Activated CD4-positive, alpha-beta T cell treated with anti-CD3 and anti-CD28 coated beads, Interleukin-2, amount 10 ng/mL, durations not matched to agents 7 days and 5 days (primary cell): ENCODE measurements around the gene MCF2L2. TPM values are rescaled to one million over a fixed set of nuclear protein-coding genes. Genes with fewer than 3 reads are reported as not detected.
A peak's percentile ranks its signal among the peaks of the same experiment; 100 is the strongest.
"Not testable (repeated sequence)": the region's sequence is repeated elsewhere in the genome, so short reads cannot be mapped to it uniquely, and the experiment has no call there.

Source experiments
- CTCF ChIA-PET: fragments of 350-600 bp; sonication (Branson Sonifier 250); formaldehyde crosslinking; loops from one replicate; lab custom pipeline; 2021; ENCODE audit warnings: antibody characterized with exemption; lab: Charles Lee
- POLR2A ChIA-PET: fragments of 350-600 bp; sonication (Branson Sonifier 250); formaldehyde crosslinking; loops from one replicate; lab custom pipeline; 2021; ENCODE audit warnings: antibody characterized with exemption; lab: Charles Lee
- DNase-seq: peaks from one replicate; pipeline ENCODE4 v3.0.0-alpha.2; 2020
- H3K27ac Mint-ChIP-seq: one replicate; pipeline ENCODE4 v1.8.0; 2021; ENCODE audit warnings: mild to moderate bottlenecking, moderate library complexity, mixed read lengths
- H3K27me3 Mint-ChIP-seq: one replicate; pipeline ENCODE4 v1.8.0; 2021; ENCODE audit warnings: mixed read lengths
- H3K36me3 Mint-ChIP-seq: one replicate; pipeline ENCODE4 v1.8.0; 2021; ENCODE audit warnings: low read depth, mixed read lengths
- H3K4me1 Mint-ChIP-seq: one replicate; pipeline ENCODE4 v1.8.0; 2021; ENCODE audit warnings: mixed read lengths
- H3K4me3 Mint-ChIP-seq: one replicate; pipeline ENCODE4 v1.8.0; 2021; ENCODE audit warnings: mild to moderate bottlenecking, moderate library complexity, mixed read lengths
- H3K9me3 Mint-ChIP-seq: one replicate; pipeline ENCODE4 v1.8.0; 2021; ENCODE audit warnings: mixed read lengths
- total RNA-seq, 2 experiments: library from RNA; stranded (reverse); gene quantifications; one replicate each; pipeline ENCODE4 v1.2.3, GENCODE V29; 2021

Gene MCF2L2
- total RNA-seq, 2 experiments from 2014 or later, result 3.6 to 5.4 TPM

GRCh38 chr3:183455089-183455488 lies 26.7 kb upstream of the MCF2L2 start:
- H3K4me1 Mint-ChIP-seq, result no peaks in the 10 kb centered on the region
- DNase-seq, result no peak
- no peaks in the 10 kb centered on the region for H3K9me3 Mint-ChIP-seq
- ChIA-PET CTCF (interaction anchor here (0.6 to 0.7 kb wide), 2 partner anchors 13 to 196 kb away, joined by 3 to 4 read pairs; no protein-coding TSS in a partner anchor), POLR2A (no interaction called here)
- H3K36me3 Mint-ChIP-seq, result peaks cover 5% of the 10 kb centered on the region
- no peak overlapping the region for H3K4me3 Mint-ChIP-seq
- no peak overlapping the region for H3K27ac Mint-ChIP-seq
- no peaks in the 10 kb centered on the region for H3K27me3 Mint-ChIP-seq

GRCh38 chr3:183454064-183454463 lies 25.6 kb upstream of the MCF2L2 start:
- H3K27ac Mint-ChIP-seq, result no peak overlapping the region
- peaks cover 2% of the 10 kb centered on the region for H3K4me1 Mint-ChIP-seq
- CTCF ChIA-PET, result no interaction called here
- H3K9me3 Mint-ChIP-seq, result no peaks in the 10 kb centered on the region
- H3K36me3 Mint-ChIP-seq, result peaks cover 5% of the 10 kb centered on the region
- H3K27me3 Mint-ChIP-seq, result no peaks in the 10 kb centered on the region
- no peak for DNase-seq
- POLR2A ChIA-PET, result no interaction called here
- H3K4me3 Mint-ChIP-seq, result no peak overlapping the region

GRCh38 chr3:183449791-183450190 lies 21.4 kb upstream of the MCF2L2 start:
- Mint-ChIP-seq H3K27me3 (peaks cover 5% of the 10 kb centered on the region), H3K4me1 (peaks cover 24% of the 10 kb centered on the region), H3K27ac (no peak overlapping the region), H3K4me3 (no peak overlapping the region), H3K36me3 (no peaks in the 10 kb centered on the region), H3K9me3 (no peaks in the 10 kb centered on the region)
- no peak for DNase-seq
- ChIA-PET CTCF (interaction anchor here (1.0 to 1.3 kb wide), 2 partner anchors 9 to 19 kb away, joined by 3 to 4 read pairs; no protein-coding TSS in a partner anchor), POLR2A (no interaction called here)

- Mint-ChIP-seq H3K27me3 (peaks cover 9% of the 10 kb centered on the region), H3K36me3 (peaks cover 2% of the 10 kb centered on the region), H3K9me3 (peaks cover 4% of the 10 kb centered on the region), H3K27ac (no peak overlapping the region), H3K4me3 (no peak overlapping the region), H3K4me1 (peaks cover 24% of the 10 kb centered on the region)
- ChIA-PET CTCF (interaction anchor here (1.0 kb wide), 1 partner anchor 19 kb away, joined by 4 read pairs; no protein-coding TSS in a partner anchor), POLR2A (no interaction called here)
- DNase-seq, result no peak
These were observed 21.0 kb upstream of the MCF2L2 start for GRCh38 chr3:183449391-183449790.

- H3K27me3 Mint-ChIP-seq, result peaks cover 13% of the 10 kb centered on the region
- peaks cover 24% of the 10 kb centered on the region for H3K4me1 Mint-ChIP-seq
- no peak overlapping the region for H3K27ac Mint-ChIP-seq
- CTCF ChIA-PET, result interaction anchor here (1.0 to 1.1 kb wide), 2 partner anchors 10 to 18 kb away, joined by 3 to 6 read pairs; no protein-coding TSS in a partner anchor
- peak overlapping the region; percentile 94 for H3K4me3 Mint-ChIP-seq
- H3K9me3 Mint-ChIP-seq, result peaks cover 11% of the 10 kb centered on the region
- POLR2A ChIA-PET, result interaction anchor here (0.8 kb wide), 1 partner anchor 249 kb away, joined by 3 read pairs; the partner anchor contains the start of gene YEATS2
- peaks cover 4% of the 10 kb centered on the region for H3K36me3 Mint-ChIP-seq
- DNase-seq, result no peak
These were observed 20.1 kb upstream of the MCF2L2 start for GRCh38 chr3:183448369-183449128.

GRCh38 chr3:183447206-183448001 lies 19.0 kb upstream of the MCF2L2 start:
- DNase-seq, result peak; percentile 77
- H3K4me1 Mint-ChIP-seq, result peaks cover 24% of the 10 kb centered on the region
- peaks cover 10% of the 10 kb centered on the region for H3K36me3 Mint-ChIP-seq
- ChIA-PET POLR2A (interaction anchor here (0.8 kb wide), 1 partner anchor 250 kb away, joined by 3 read pairs; the partner anchor contains the start of gene YEATS2), CTCF (interaction anchor here (0.6 to 1.1 kb wide), 5 partner anchors 9 to 420 kb away, joined by 3 to 6 read pairs (median 4); no protein-coding TSS in a partner anchor)
- H3K4me3 Mint-ChIP-seq, result peak overlapping the region; percentile 94
- H3K9me3 Mint-ChIP-seq, result peaks cover 21% of the 10 kb centered on the region
- peak overlapping the region; percentile 85 for H3K27ac Mint-ChIP-seq
- H3K27me3 Mint-ChIP-seq, result peaks cover 19% of the 10 kb centered on the region

- peaks cover 12% of the 10 kb centered on the region for H3K36me3 Mint-ChIP-seq
- peaks cover 21% of the 10 kb centered on the region for H3K27me3 Mint-ChIP-seq
- POLR2A ChIA-PET, result no interaction called here
- H3K4me1 Mint-ChIP-seq, result peaks cover 24% of the 10 kb centered on the region
- peak overlapping the region; percentile 94 for H3K4me3 Mint-ChIP-seq
- H3K9me3 Mint-ChIP-seq, result peaks cover 22% of the 10 kb centered on the region
- no peak overlapping the region for H3K27ac Mint-ChIP-seq
- DNase-seq, result no peak
- CTCF ChIA-PET, result interaction anchor here (0.6 kb wide), 2 partner anchors 287 to 420 kb away, joined by 4 to 5 read pairs; no protein-coding TSS in a partner anchor
These were observed 18.4 kb upstream of the MCF2L2 start for GRCh38 chr3:183446838-183447205.

GRCh38 chr3:183444748-183445147 lies 16.3 kb upstream of the MCF2L2 start:
- Mint-ChIP-seq H3K4me1 (peaks cover 27% of the 10 kb centered on the region), H3K27ac (no peak overlapping the region), H3K4me3 (no peak overlapping the region), H3K36me3 (peaks cover 12% of the 10 kb centered on the region), H3K27me3 (peaks cover 26% of the 10 kb centered on the region), H3K9me3 (peaks cover 24% of the 10 kb centered on the region)
- CTCF ChIA-PET, result interaction anchor here (1.2 kb wide), 1 partner anchor 17 kb away, joined by 3 read pairs; no protein-coding TSS in a partner anchor
- DNase-seq, result no peak
- POLR2A ChIA-PET, result no interaction called here

- Mint-ChIP-seq H3K36me3 (peaks cover 12% of the 10 kb centered on the region), H3K9me3 (peaks cover 27% of the 10 kb centered on the region), H3K27me3 (peaks cover 24% of the 10 kb centered on the region), H3K4me1 (peaks cover 32% of the 10 kb centered on the region), H3K27ac (no peak overlapping the region), H3K4me3 (no peak overlapping the region)
- ChIA-PET CTCF (interaction anchor here (1.2 to 1.7 kb wide), 2 partner anchors 9 to 16 kb away, joined by 3 to 4 read pairs; no protein-coding TSS in a partner anchor), POLR2A (no interaction called here)
- DNase-seq, result no peak
These were observed 15.3 kb upstream of the MCF2L2 start for GRCh38 chr3:183443395-183444385.

GRCh38 chr3:183442994-183443393 lies 14.6 kb upstream of the MCF2L2 start:
- Mint-ChIP-seq H3K4me1 (peaks cover 33% of the 10 kb centered on the region), H3K36me3 (peaks cover 12% of the 10 kb centered on the region), H3K4me3 (no peak overlapping the region), H3K27ac (no peak overlapping the region), H3K9me3 (peaks cover 27% of the 10 kb centered on the region), H3K27me3 (peaks cover 24% of the 10 kb centered on the region)
- POLR2A ChIA-PET, result no interaction called here
- CTCF ChIA-PET, result interaction anchor here (1.7 to 2.0 kb wide), 2 partner anchors 8 to 18 kb away, joined by 4 read pairs; no protein-coding TSS in a partner anchor
- no peak for DNase-seq

- H3K36me3 Mint-ChIP-seq, result peaks cover 12% of the 10 kb centered on the region
- H3K27me3 Mint-ChIP-seq, result peaks cover 21% of the 10 kb centered on the region
- H3K4me3 Mint-ChIP-seq, DNase-seq, POLR2A ChIA-PET, H3K27ac Mint-ChIP-seq: not testable (repeated sequence)
- CTCF ChIA-PET, result interaction anchor here (1.0 to 1.2 kb wide), 4 partner anchors 10 to 69 kb away, joined by 3 to 5 read pairs (median 3); no protein-coding TSS in a partner anchor
- peaks cover 27% of the 10 kb centered on the region for H3K9me3 Mint-ChIP-seq
- H3K4me1 Mint-ChIP-seq, result peaks cover 33% of the 10 kb centered on the region
These were observed 12.1 kb upstream of the MCF2L2 start for GRCh38 chr3:183440521-183440920.
